GM23338 (cell line): ENCODE results near the gene DENND5B.

Experiments used
- CREB1 ChIP-seq: fragments of 250-450 bp; sonication (Bioruptor Pico); IDR thresholded peaks from 2 replicates; pipeline ENCODE4 v1.5.0; 2020; ENCODE audit warnings: low read depth, mild to moderate bottlenecking, moderate library complexity
- CTCF ChIP-seq, 2 experiments: fragments of 200-600 bp in 1 of 2; sonication (generic) in 1 of 2; conservative IDR thresholded peaks; 2 replicates each; pipeline versions ENCODE4 v1.5.1 to v1.6.1; 2016 to 2017; ENCODE audit warnings: antibody characterized with exemption in 2 of 2, low read depth in 2 of 2, mild to moderate bottlenecking in 2 of 2, moderate library complexity in 1 of 2
- ETS1 ChIP-seq: IDR thresholded peaks from 2 replicates; pipeline ENCODE4 v1.6.1; 2016; ENCODE audit warnings: antibody characterized with exemption
- EZH2 ChIP-seq: fragments of 200-600 bp; sonication (generic); IDR thresholded peaks from one replicate; pipeline ENCODE4 v1.8.0; 2017; ENCODE audit warnings: antibody characterized with exemption, mild to moderate bottlenecking, low read depth; ENCODE audit not compliant: unreplicated experiment
- EZH2phosphoT487 ChIP-seq: fragments of 200-600 bp; sonication (generic); IDR thresholded peaks from one replicate; pipeline ENCODE4 v1.8.1; 2018; ENCODE audit warnings: antibody characterized with exemption; ENCODE audit not compliant: unreplicated experiment
- JUNB ChIP-seq: IDR thresholded peaks from one replicate; pipeline ENCODE4 v1.6.1; 2016; ENCODE audit warnings: antibody characterized with exemption; ENCODE audit not compliant: unreplicated experiment
- POLR2AphosphoS5 ChIP-seq: IDR thresholded peaks from 2 replicates; pipeline ENCODE4 v1.6.1; 2016; ENCODE audit warnings: antibody characterized with exemption, low read depth
- REST ChIP-seq: IDR thresholded peaks from one replicate; pipeline ENCODE4 v1.6.1; 2018; ENCODE audit warnings: antibody characterized with exemption; ENCODE audit not compliant: unreplicated experiment
- ZNF462 ChIP-seq: fragments of 250-450 bp; sonication (Bioruptor Pico); IDR thresholded peaks from 2 replicates; pipeline ENCODE4 v1.5.0; 2020; ENCODE audit warnings: mild to moderate bottlenecking, moderate library complexity

GRCh38 chr12:31514912-31515311 is 76.0 kb downstream of the DENND5B start:
- no peak for TF ChIP-seq CTCF (conservative IDR thresholded peaks at IDR 0.05; ENCODE audit: low read depth in 2 of 2)
- no peak for TF ChIP-seq EZH2
- no peak for TF ChIP-seq JUNB
- TF ChIP-seq CREB1, result no peak
- TF ChIP-seq ETS1, result no peak
- TF ChIP-seq EZH2phosphoT487, result no peak
- TF ChIP-seq REST, result no peak
- no peak for TF ChIP-seq POLR2AphosphoS5
- no peak for TF ChIP-seq ZNF462 (CRISPR knock-in tag)
